HepG2 (cell line): Measurements from ENCODE around the gene HIVEP2. TPM values are rescaled to one million over a fixed set of nuclear protein-coding genes. Genes with fewer than 3 reads are reported as not detected.

ENCODE experiments used
- ATAC-seq: fragments of 200-7000 bp; cut with Tn5 transposase; 3 replicates; pipeline ENCODE4 v1.9.1; 2020; ENCODE audit warnings: mild to moderate bottlenecking, moderate library complexity
- BruUV-seq: library from RNA; stranded (reverse); fragments of 400-500 nt; replicated peaks from 2 replicates; lab custom pipeline; 2021; lab: Mats Ljungman, UMichigan
- CTCF ChIA-PET: fragments of 300-600 bp; formaldehyde crosslinking; extraction: SDS; loops from one replicate; lab custom pipeline; 2021; ENCODE audit warnings: low total read pairs, inconsistent platforms, low intra/inter-chr PET ratio; lab: Yijun Ruan, JAX
- POLR2A ChIA-PET: fragments of 350-600 bp; sonication (Branson Sonifier 250); formaldehyde crosslinking; loops from one replicate; lab custom pipeline; 2020; ENCODE audit warnings: antibody characterized with exemption, inconsistent platforms; lab: Yijun Ruan, JAX
- DNase-seq: peaks from one replicate; pipeline ENCODE4 v3.0.0-alpha.2; 2015; ENCODE audit warnings: low spot score
- FAIRE-seq: peaks from 3 replicates; lab custom pipeline; 2011; peaks lifted over from hg19 to GRCh38; lab: Jason Lieb, UNC
- H2AFZ ChIP-seq: one replicate; pipeline ENCODE4 v1.6.1; 2011; ENCODE audit warnings: low read length, inconsistent platforms
- H3K27ac ChIP-seq: fragments of 300-600 bp; 3 replicates; pipeline ENCODE4 v1.8.0; 2011; ENCODE audit warnings: mixed run types, mild to moderate bottlenecking, mixed read lengths, low read length, inconsistent platforms; ENCODE audit not compliant: insufficient read depth; ENCODE audit errors: extremely low read length
- H3K27me3 ChIP-seq, 2 experiments: fragments of 200-600 bp in 1 of 2; 2 replicates in 1 of 2; 3 replicates in 1 of 2; pipeline versions ENCODE4 v1.6.0 to v1.8.0; 2011; ENCODE audit warnings: low read length in 2 of 2, mild to moderate bottlenecking in 2 of 2, moderate library complexity in 2 of 2, inconsistent platforms in 1 of 2; ENCODE audit not compliant: insufficient read depth in 2 of 2, control insufficient read depth in 1 of 2
- H3K36me3 ChIP-seq, 2 experiments: fragments of 200-600 bp in 1 of 2; replicated peaks in 1 of 2; 2 replicates in 1 of 2; 3 replicates in 1 of 2; pipeline versions ENCODE4 v1.5.1 to v1.8.0; 2011; ENCODE audit warnings: low read length in 2 of 2, inconsistent platforms in 1 of 2; ENCODE audit not compliant: insufficient read depth in 2 of 2, control insufficient read depth in 1 of 2
- H3K4me1 ChIP-seq: 2 replicates; pipeline ENCODE4 v1.5.1; 2012; ENCODE audit warnings: low read length, inconsistent platforms; ENCODE audit not compliant: insufficient read depth
- H3K4me2 ChIP-seq: 2 replicates; pipeline ENCODE4 v1.6.0; 2011; ENCODE audit warnings: low read depth, low read length, inconsistent platforms
- H3K4me3 ChIP-seq, 3 experiments: fragments of 200-600 bp in 1 of 3; sonication (generic), shearing (Covaris generic) in 1 of 3; replicated peaks in 1 of 3; 2 replicates each; pipeline ENCODE4 v1.5.1; 2011 to 2016; ENCODE audit warnings: low read length in 3 of 3, inconsistent platforms in 2 of 3, low read depth in 2 of 3, mild to moderate bottlenecking in 2 of 3, control low read depth in 1 of 3, mixed read lengths in 1 of 3; ENCODE audit not compliant: insufficient read depth in 1 of 3
- H3K79me2 ChIP-seq: one replicate; pipeline ENCODE4 v1.6.1; 2011; ENCODE audit warnings: low read length, inconsistent platforms; ENCODE audit not compliant: insufficient read depth
- H3K9ac ChIP-seq: 2 replicates; pipeline ENCODE4 v1.6.0; 2011; ENCODE audit warnings: mild to moderate bottlenecking, low read depth, low read length, inconsistent platforms; ENCODE audit not compliant: insufficient read depth
- H3K9me3 ChIP-seq: 2 replicates; pipeline ENCODE4 v1.5.1; 2012; ENCODE audit warnings: mild to moderate bottlenecking, low read length
- H4K20me1 ChIP-seq: 2 replicates; pipeline ENCODE4 v1.6.0; 2011; ENCODE audit warnings: inconsistent platforms, mild to moderate bottlenecking, low read length, moderate library complexity; ENCODE audit not compliant: insufficient read depth
- CREB1 ChIP-seq, 2 experiments: fragments of 450-650 bp in 1 of 2; IDR thresholded peaks; 2 replicates each; pipeline ENCODE4 v1.6.1; 2016 to 2017; ENCODE audit warnings: control low read depth in 1 of 2, mild to moderate bottlenecking in 1 of 2, missing compliant biosample characterization in 1 of 2, missing genetic modification characterization in 1 of 2
- DMAP1 ChIP-seq: IDR thresholded peaks from 2 replicates; pipeline ENCODE4 v1.6.1; 2016
- E2F2 ChIP-seq: sonication (generic); formaldehyde crosslinking; IDR thresholded peaks from 2 replicates; pipeline ENCODE4 v1.4.0; 2020; ENCODE audit warnings: missing genetic modification reagents, borderline replicate concordance
- FOSL2 ChIP-seq: sonication (generic); formaldehyde crosslinking; IDR thresholded peaks from 2 replicates; pipeline ENCODE4 v1.4.0; 2020; ENCODE audit warnings: missing genetic modification reagents
- GATAD1 ChIP-seq: IDR thresholded peaks from 2 replicates; pipeline ENCODE4 v1.6.1; 2016; ENCODE audit warnings: missing genetic modification reagents, missing compliant biosample characterization
- POLR2G ChIP-seq: fragments of 200-400 bp; formaldehyde crosslinking; IDR thresholded peaks from 2 replicates; pipeline ENCODE4 v1.6.1; 2018; ENCODE audit warnings: mild to moderate bottlenecking, low read depth, low read length, moderate library complexity
- SMYD3 ChIP-seq: sonication (generic); formaldehyde crosslinking; IDR thresholded peaks from 2 replicates; pipeline ENCODE4 v1.8.1; 2023; ENCODE audit warnings: mild to moderate bottlenecking, missing genetic modification reagents
- ZBTB34 ChIP-seq: sonication (generic); formaldehyde crosslinking; IDR thresholded peaks from 2 replicates; pipeline ENCODE4 v1.8.0; 2022; ENCODE audit warnings: mild to moderate bottlenecking, missing genetic modification reagents
- ZBTB44 ChIP-seq: sonication (generic); formaldehyde crosslinking; IDR thresholded peaks from 2 replicates; pipeline ENCODE4 v1.4.0; 2020; ENCODE audit warnings: missing genetic modification reagents
- ZBTB8A ChIP-seq: sonication (generic); formaldehyde crosslinking; IDR thresholded peaks from 2 replicates; pipeline ENCODE4 v1.4.0; 2020; ENCODE audit warnings: mild to moderate bottlenecking, low read depth, missing genetic modification reagents, borderline replicate concordance
- ZMYM4 ChIP-seq: sonication (generic); formaldehyde crosslinking; IDR thresholded peaks from 2 replicates; pipeline ENCODE4 v1.8.1; 2023; ENCODE audit warnings: mild to moderate bottlenecking, missing genetic modification reagents
- ZNF230 ChIP-seq: sonication (generic); formaldehyde crosslinking; IDR thresholded peaks from 2 replicates; pipeline ENCODE4 v1.4.0; 2020; ENCODE audit warnings: mild to moderate bottlenecking, missing genetic modification reagents
- ZNF644 ChIP-seq: IDR thresholded peaks from 2 replicates; pipeline ENCODE4 v1.6.1; 2016; ENCODE audit warnings: low read depth
- ZNF672 ChIP-seq: sonication (generic); formaldehyde crosslinking; IDR thresholded peaks from 2 replicates; pipeline ENCODE4 v1.8.1; 2022; ENCODE audit warnings: missing genetic modification reagents
- WGBS: methylation state at CpG from one replicate; pipeline ENCODE4 v1.1.6; 2017; ENCODE audit warnings: low lambda C conversion rate; 5-methylcytosine and 5-hydroxymethylcytosine counted together
- in situ Hi-C: cut with HindIII; loops from 2 replicates; pipeline ENCODE4 v1.10.0; 2017; ENCODE audit warnings: low pct_unique_long_range_greater_than_20kb; ENCODE audit not compliant: extremely low pct_ligation_motif_present
- intact Hi-C: fragments of 100-400 bp; cut with micrococcal nuclease; formaldehyde crosslinking; loops from one replicate; pipeline ENCODE4 v1.10.0; 2022; ENCODE audit not compliant: unreplicated experiment
- polyA plus RNA-seq, 8 experiments: library from polyadenylated mRNA; depleted of rRNA in 3 of 8; stranded (reverse) in 7 of 8; unstranded in 1 of 8; fragments of >200 nt; fragmentation: Illumina TruSeq in 4 of 8; extraction: Trizol in 4 of 8; gene quantifications; 2 replicates each; pipeline versions ENCODE4 v1.2.1 to v1.2.3, GENCODE V29; 2011 to 2016; ENCODE audit warnings: low read depth in 4 of 8, missing spikeins in 1 of 8, mixed read lengths in 1 of 8; ENCODE audit not compliant: insufficient read depth in 1 of 8
- total RNA-seq, 5 experiments: library from RNA; depleted of rRNA; stranded (reverse); fragments of >200 nt; fragmentation: Illumina TruSeq; extraction: Trizol; gene quantifications; 2 replicates each; pipeline ENCODE4 v1.2.3, GENCODE V29; 2016; ENCODE audit warnings: low read depth in 1 of 5

The HIVEP2 gene
- total and polyA plus RNA-seq, 2 of the 13 experiments (the other 11 are each of a cell fraction or from before 2014, with no cell fraction given) = 3.4 to 12.9 TPM

- FAIRE-seq (no peak), ATAC-seq (no peak), DNase-seq (no peak)
- no peak overlapping the region for H2AFZ ChIP-seq
- intact Hi-C loops (no loop called here), in situ Hi-C loops (no loop called here)
- no peak overlapping the region for H3K4me2 ChIP-seq
- no peaks in the 10 kb centered on the region for H3K27me3 ChIP-seq
- no TSS peak for BruUV-seq
- no peak overlapping the region for H3K4me3 ChIP-seq
- peaks cover 0 to 4% of the 10 kb centered on the region in 2 experiments; a peak in 1 of 5 replicates for H3K36me3 ChIP-seq
- POLR2A ChIA-PET = no interaction called here
- no peaks in the 10 kb centered on the region for H3K9me3 ChIP-seq
- no peak overlapping the region for H3K9ac ChIP-seq
- no peak for TF ChIP-seq DMAP1 (CRISPR knock-in tag)
- no peaks in the 10 kb centered on the region for H3K79me2 ChIP-seq
- H3K4me1 ChIP-seq = no peaks in the 10 kb centered on the region
- H4K20me1 ChIP-seq = no peaks in the 10 kb centered on the region
- no peak overlapping the region for H3K27ac ChIP-seq
- CTCF ChIA-PET = no interaction called here
Measured at GRCh38 chr6:142803032-142803431, 141.9 kb downstream of the HIVEP2 start.

- no peak overlapping the region for H3K4me2 ChIP-seq
- FAIRE-seq = peak; percentile 49
- no TSS peak for BruUV-seq
- no peak for TF ChIP-seq ZNF672
- no peak for TF ChIP-seq ZNF230 (CRISPR knock-in tag)
- TF ChIP-seq FOSL2 (CRISPR knock-in tag) = peak; percentile 65
- TF ChIP-seq ZBTB44 = no peak
- 0 out of 2 replicates have a peak, but pooled peaks have one; percentile 31 for TF ChIP-seq ZNF644 (CRISPR knock-in tag)
- TF ChIP-seq POLR2G = no peak
- no peak for TF ChIP-seq ZBTB34
- TF ChIP-seq ZBTB8A (CRISPR knock-in tag) = no peak
- no peak for TF ChIP-seq CREB1 (IDR thresholded peaks at IDR 0.05)
- TF ChIP-seq CREB1 (CRISPR knock-in tag; IDR thresholded peaks at IDR 0.05) = no peak
- TF ChIP-seq E2F2 = no peak
- no peak for TF ChIP-seq ZMYM4 (CRISPR knock-in tag)
- no peak for TF ChIP-seq GATAD1 (CRISPR knock-in tag)
- TF ChIP-seq SMYD3 (CRISPR knock-in tag) = no peak
Measured at GRCh38 chr6:142802124-142802523, 142.9 kb downstream of the HIVEP2 start.

More at GRCh38 chr6:142802124-142802523, 142.9 kb downstream of the HIVEP2 start:
- H3K27me3 ChIP-seq = no peaks in the 10 kb centered on the region
- in situ Hi-C loops (no loop called here), intact Hi-C loops (no loop called here)
- H4K20me1 ChIP-seq = no peaks in the 10 kb centered on the region
- ChIA-PET CTCF (no interaction called here), POLR2A (no interaction called here)
- no peak overlapping the region for H3K9ac ChIP-seq
- WGBS = 35% methylated on average over 1 of the region's 1 CpG
- H2AFZ ChIP-seq = no peak overlapping the region
- peak; percentile 65 for DNase-seq
- H3K27ac ChIP-seq = no peak overlapping the region
- H3K9me3 ChIP-seq = no peaks in the 10 kb centered on the region
- peak; percentile 74 for ATAC-seq
- H3K4me3 ChIP-seq = no peak overlapping the region
- H3K4me1 ChIP-seq = no peaks in the 10 kb centered on the region
- H3K79me2 ChIP-seq = no peaks in the 10 kb centered on the region
- H3K36me3 ChIP-seq = peaks cover 0 to 4% of the 10 kb centered on the region in 2 experiments; a peak in 1 of 5 replicates
